ENCODE data around the gene ZFAND3. TPM values are rescaled to one million over a fixed set of nuclear protein-coding genes. Genes with fewer than 3 reads are reported as not detected.

The ZFAND3 gene
- total and polyA plus RNA-seq, 2 experiments from 2014 or later: 16.9 to 28.2 TPM

DNA sequence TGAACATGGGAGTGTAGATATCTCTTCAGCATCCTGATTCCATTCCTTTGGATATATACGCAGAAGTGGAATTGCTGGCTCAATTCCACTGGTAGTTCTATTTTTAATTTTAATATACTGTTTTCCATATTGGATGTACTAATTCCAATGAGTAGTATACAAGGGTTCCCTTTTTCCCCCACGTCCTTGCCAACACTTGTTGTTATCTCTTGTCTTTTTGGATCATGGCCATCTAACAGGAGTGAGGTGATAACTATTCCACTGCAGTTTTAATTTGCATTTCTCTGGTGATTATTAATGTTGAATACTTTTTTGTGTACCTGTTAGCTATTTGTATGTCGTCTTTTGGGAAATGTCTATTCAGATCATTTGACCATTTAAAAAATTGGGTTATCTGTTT lies 91.5 kb downstream of the ZFAND3 start (continued):
- TF ChIP-seq, protein P1, sequence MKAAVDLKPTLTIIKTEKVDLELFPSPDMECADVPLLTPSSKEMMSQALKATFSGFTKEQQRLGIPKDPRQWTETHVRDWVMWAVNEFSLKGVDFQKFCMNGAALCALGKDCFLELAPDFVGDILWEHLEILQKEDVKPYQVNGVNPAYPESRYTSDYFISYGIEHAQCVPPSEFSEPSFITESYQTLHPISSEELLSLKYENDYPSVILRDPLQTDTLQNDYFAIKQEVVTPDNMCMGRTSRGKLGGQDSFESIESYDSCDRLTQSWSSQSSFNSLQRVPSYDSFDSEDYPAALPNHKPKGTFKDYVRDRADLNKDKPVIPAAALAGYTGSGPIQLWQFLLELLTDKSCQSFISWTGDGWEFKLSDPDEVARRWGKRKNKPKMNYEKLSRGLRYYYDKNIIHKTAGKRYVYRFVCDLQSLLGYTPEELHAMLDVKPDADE (IDR thresholded peaks at IDR 0.05): no peak
- no peak for TF ChIP-seq STAT1 (IDR thresholded peaks at IDR 0.05; ENCODE audit: unreplicated experiment)
- TF ChIP-seq CREB1 (CRISPR knock-in tag; IDR thresholded peaks at IDR 0.05; ENCODE audit: low read depth): no peak

DNA sequence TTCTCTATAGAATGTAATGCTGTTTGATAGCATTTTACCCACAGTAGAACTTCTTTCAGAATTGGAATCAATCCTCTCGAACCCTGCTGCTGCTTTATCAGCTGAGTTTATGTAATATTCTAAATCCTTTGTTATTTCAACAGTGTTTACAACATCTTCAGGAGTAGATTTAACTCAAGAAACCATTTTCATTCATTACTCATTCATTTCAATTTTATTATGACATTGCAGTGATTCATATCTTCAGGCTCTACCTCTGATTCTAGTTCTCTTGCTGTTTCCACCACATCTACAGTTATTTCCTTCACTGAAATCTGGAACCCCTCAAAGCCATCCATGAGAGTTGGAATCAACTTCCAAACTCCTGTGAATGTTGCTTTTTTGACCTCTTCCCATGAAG lies 93.7 kb downstream of the ZFAND3 start:
- Mint-ChIP-seq H3K27ac (no peak overlapping the region), H3K27me3 (ENCODE audit: insufficient read depth, low read depth, poor library complexity) (peaks cover 4% of the 10 kb centered on the region), H3K36me3 (ENCODE audit: low read depth) (peaks cover 3% of the 10 kb centered on the region; the same call in 1 of the 3 replicates), H3K9me3 (no peaks in the 10 kb centered on the region; the same call in 2 of the 3 replicates), H3K4me3 (no peak overlapping the region), H3K4me1 (peaks cover 5% of the 10 kb centered on the region)
- Histone ChIP-seq H3K79me2 (replicated peaks; ENCODE audit: insufficient read depth) (peaks cover 71% of the 10 kb centered on the region), H2AFZ (no peak overlapping the region), H3K4me2 (no peak overlapping the region), H3K9me2 (ENCODE audit: insufficient read depth) (no peaks in the 10 kb centered on the region), H4K20me1 (replicated peaks; ENCODE audit: insufficient read depth) (peaks cover 10% of the 10 kb centered on the region), H3K4me1 (ENCODE audit: insufficient read depth) (no peaks in the 10 kb centered on the region), H3K27me3 (ENCODE audit: insufficient read depth) (no peaks in the 10 kb centered on the region), H3K4me3 (no peak overlapping the region), H3K36me3 (ENCODE audit: insufficient read depth) (no peaks in the 10 kb centered on the region), H3F3A (replicated peaks; ENCODE audit: low read depth) (no peaks in the 10 kb centered on the region), H3K27ac (ENCODE audit: low read depth) (no peak overlapping the region)
- ATAC-seq (no peak), DNase-seq (ENCODE audit: low spot score) (no peak)
- TF ChIP-seq ZNF114 (CRISPR knock-in tag; IDR thresholded peaks at IDR 0.05) (no peak), NANOG (IDR thresholded peaks at IDR 0.05; ENCODE audit: borderline replicate concordance) (no peak), ZNF331 (CRISPR knock-in tag; IDR thresholded peaks at IDR 0.05; ENCODE audit: low read depth) (no peak), JUNB (IDR thresholded peaks at IDR 0.05; ENCODE audit: unreplicated experiment) (no peak), EZH2phosphoT487 (IDR thresholded peaks at IDR 0.05; ENCODE audit: unreplicated experiment) (no peak), POLR2AphosphoS5 (IDR thresholded peaks at IDR 0.05; ENCODE audit: low read depth) (no peak), STAT1 (IDR thresholded peaks at IDR 0.05; ENCODE audit: unreplicated experiment) (no peak)
- TF ChIP-seq, protein P2, sequence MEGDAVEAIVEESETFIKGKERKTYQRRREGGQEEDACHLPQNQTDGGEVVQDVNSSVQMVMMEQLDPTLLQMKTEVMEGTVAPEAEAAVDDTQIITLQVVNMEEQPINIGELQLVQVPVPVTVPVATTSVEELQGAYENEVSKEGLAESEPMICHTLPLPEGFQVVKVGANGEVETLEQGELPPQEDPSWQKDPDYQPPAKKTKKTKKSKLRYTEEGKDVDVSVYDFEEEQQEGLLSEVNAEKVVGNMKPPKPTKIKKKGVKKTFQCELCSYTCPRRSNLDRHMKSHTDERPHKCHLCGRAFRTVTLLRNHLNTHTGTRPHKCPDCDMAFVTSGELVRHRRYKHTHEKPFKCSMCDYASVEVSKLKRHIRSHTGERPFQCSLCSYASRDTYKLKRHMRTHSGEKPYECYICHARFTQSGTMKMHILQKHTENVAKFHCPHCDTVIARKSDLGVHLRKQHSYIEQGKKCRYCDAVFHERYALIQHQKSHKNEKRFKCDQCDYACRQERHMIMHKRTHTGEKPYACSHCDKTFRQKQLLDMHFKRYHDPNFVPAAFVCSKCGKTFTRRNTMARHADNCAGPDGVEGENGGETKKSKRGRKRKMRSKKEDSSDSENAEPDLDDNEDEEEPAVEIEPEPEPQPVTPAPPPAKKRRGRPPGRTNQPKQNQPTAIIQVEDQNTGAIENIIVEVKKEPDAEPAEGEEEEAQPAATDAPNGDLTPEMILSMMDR (conservative IDR thresholded peaks at IDR 0.05; ENCODE audit: low read depth in 2 of 2): no peak

DNA sequence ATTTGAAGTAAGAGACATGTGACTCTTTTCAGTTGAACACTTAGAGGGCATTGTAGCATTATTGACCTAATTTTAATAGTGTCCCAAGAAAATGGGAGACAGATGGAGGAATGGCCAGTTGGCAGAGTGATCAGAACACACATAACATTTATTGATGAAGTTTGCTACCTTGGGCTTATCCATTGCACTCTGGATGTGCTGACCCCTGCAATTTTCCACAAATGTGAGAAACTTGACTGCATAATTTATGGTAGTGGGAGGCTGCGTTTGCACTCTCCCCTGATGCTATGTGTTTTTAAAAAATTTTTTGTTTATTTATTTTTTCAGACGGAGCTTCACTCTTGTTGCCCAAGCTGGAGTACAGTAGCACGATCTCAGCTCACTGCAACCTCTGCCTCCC lies 95.9 kb downstream of the ZFAND3 start:
- Histone ChIP-seq H3K27ac (ENCODE audit: low read depth) (no peak overlapping the region), H3K4me3 (no peak overlapping the region), H2AFZ (no peak overlapping the region), H3K4me1 (ENCODE audit: insufficient read depth) (peaks cover 12% of the 10 kb centered on the region), H4K20me1 (replicated peaks; ENCODE audit: insufficient read depth) (no peaks in the 10 kb centered on the region; the same call in 1 of the 2 replicates), H3K27me3 (ENCODE audit: insufficient read depth) (no peaks in the 10 kb centered on the region), H3K9me2 (ENCODE audit: insufficient read depth) (no peaks in the 10 kb centered on the region), H3K4me2 (no peak overlapping the region), H3F3A (replicated peaks; ENCODE audit: low read depth) (no peaks in the 10 kb centered on the region), H3K79me2 (replicated peaks; ENCODE audit: insufficient read depth) (peaks cover 76% of the 10 kb centered on the region), H3K36me3 (ENCODE audit: insufficient read depth) (no peaks in the 10 kb centered on the region)
- peaks cover 4% of the 10 kb centered on the region for H3K27me3 Mint-ChIP-seq (ENCODE audit: insufficient read depth, low read depth, poor library complexity)
- H3K27ac Mint-ChIP-seq: no peak overlapping the region
- no peak overlapping the region for H3K4me3 Mint-ChIP-seq
- H3K36me3 Mint-ChIP-seq (ENCODE audit: low read depth): peaks cover 3% of the 10 kb centered on the region; the same call in 1 of the 3 replicates
- ATAC-seq: no peak
- no peak for DNase-seq (ENCODE audit: low spot score)
- H3K4me1 Mint-ChIP-seq: peaks cover 15% of the 10 kb centered on the region
- H3K9me3 Mint-ChIP-seq: no peaks in the 10 kb centered on the region; the same call in 2 of the 3 replicates
- TF ChIP-seq ZNF114 (CRISPR knock-in tag; IDR thresholded peaks at IDR 0.05) (no peak), NANOG (IDR thresholded peaks at IDR 0.05; ENCODE audit: borderline replicate concordance) (no peak), ZNF331 (CRISPR knock-in tag; IDR thresholded peaks at IDR 0.05; ENCODE audit: low read depth) (no peak), EZH2 (IDR thresholded peaks at IDR 0.05; ENCODE audit: low read depth, unreplicated experiment) (no peak), JUNB (IDR thresholded peaks at IDR 0.05; ENCODE audit: unreplicated experiment) (no peak)
- TF ChIP-seq, protein P1 (IDR thresholded peaks at IDR 0.05): no peak
- TF ChIP-seq, protein P3, sequence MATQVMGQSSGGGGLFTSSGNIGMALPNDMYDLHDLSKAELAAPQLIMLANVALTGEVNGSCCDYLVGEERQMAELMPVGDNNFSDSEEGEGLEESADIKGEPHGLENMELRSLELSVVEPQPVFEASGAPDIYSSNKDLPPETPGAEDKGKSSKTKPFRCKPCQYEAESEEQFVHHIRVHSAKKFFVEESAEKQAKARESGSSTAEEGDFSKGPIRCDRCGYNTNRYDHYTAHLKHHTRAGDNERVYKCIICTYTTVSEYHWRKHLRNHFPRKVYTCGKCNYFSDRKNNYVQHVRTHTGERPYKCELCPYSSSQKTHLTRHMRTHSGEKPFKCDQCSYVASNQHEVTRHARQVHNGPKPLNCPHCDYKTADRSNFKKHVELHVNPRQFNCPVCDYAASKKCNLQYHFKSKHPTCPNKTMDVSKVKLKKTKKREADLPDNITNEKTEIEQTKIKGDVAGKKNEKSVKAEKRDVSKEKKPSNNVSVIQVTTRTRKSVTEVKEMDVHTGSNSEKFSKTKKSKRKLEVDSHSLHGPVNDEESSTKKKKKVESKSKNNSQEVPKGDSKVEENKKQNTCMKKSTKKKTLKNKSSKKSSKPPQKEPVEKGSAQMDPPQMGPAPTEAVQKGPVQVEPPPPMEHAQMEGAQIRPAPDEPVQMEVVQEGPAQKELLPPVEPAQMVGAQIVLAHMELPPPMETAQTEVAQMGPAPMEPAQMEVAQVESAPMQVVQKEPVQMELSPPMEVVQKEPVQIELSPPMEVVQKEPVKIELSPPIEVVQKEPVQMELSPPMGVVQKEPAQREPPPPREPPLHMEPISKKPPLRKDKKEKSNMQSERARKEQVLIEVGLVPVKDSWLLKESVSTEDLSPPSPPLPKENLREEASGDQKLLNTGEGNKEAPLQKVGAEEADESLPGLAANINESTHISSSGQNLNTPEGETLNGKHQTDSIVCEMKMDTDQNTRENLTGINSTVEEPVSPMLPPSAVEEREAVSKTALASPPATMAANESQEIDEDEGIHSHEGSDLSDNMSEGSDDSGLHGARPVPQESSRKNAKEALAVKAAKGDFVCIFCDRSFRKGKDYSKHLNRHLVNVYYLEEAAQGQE (IDR thresholded peaks at IDR 0.05; ENCODE audit: unreplicated experiment): no peak

Data from GM23338 (cell line).